ENCODE measurements around the gene FBXL17.

GRCh38 chr5:107936515-107936914 lies 445.4 kb downstream of the FBXL17 start:
- no peak for TF ChIP-seq POLR2A (IDR thresholded peaks at IDR 0.05)
- no peak for TF ChIP-seq CTCF (IDR thresholded peaks at IDR 0.05)
